Lung (tissue), 12 donors: ENCODE data around the gene KRT6A. TPM values are rescaled to one million over a fixed set of nuclear protein-coding genes. Genes with fewer than 3 reads are reported as not detected.
"Not testable (repeated sequence)": the region's sequence is repeated elsewhere in the genome, so short reads cannot be mapped to it uniquely, and the experiment has no call there.

Experiments used
- ATAC-seq: fragments of 200-7000 bp; cut with Tn5 transposase; one replicate; pipeline ENCODE4 v1.9.1; 2020; ENCODE audit warnings: moderate number of reproducible peaks; ENCODE audit not compliant: insufficient read depth, low FRiP score
- DNase-seq, 3 donors: peaks; one replicate each; pipeline ENCODE4 v3.0.0-alpha.2; 2013 to 2017
- H3K27ac ChIP-seq, 2 donors: one replicate each; pipeline ENCODE4 v1.5.1; 2013; ENCODE audit warnings: mild to moderate bottlenecking in 2 of 2, moderate library complexity in 2 of 2, control low read depth in 1 of 2, inconsistent platforms in 1 of 2, low read depth in 1 of 2, low read length in 1 of 2
- H3K27me3 ChIP-seq, 3 donors: one replicate each; pipeline ENCODE4 v1.5.1; 2013; ENCODE audit warnings: low read length in 2 of 3; ENCODE audit not compliant: control insufficient read depth in 3 of 3, insufficient read depth in 3 of 3
- H3K36me3 ChIP-seq, 4 donors: one replicate each; pipeline ENCODE4 v1.5.1; 2013; ENCODE audit warnings: low read length in 4 of 4, mild to moderate bottlenecking in 1 of 4, moderate library complexity in 1 of 4; ENCODE audit not compliant: control insufficient read depth in 4 of 4, insufficient read depth in 4 of 4
- H3K4me1 ChIP-seq, 5 donors: one replicate each; pipeline ENCODE4 v1.5.1; 2013; ENCODE audit warnings: low read length in 5 of 5, mild to moderate bottlenecking in 2 of 5, moderate library complexity in 1 of 5; ENCODE audit not compliant: control insufficient read depth in 5 of 5, insufficient read depth in 5 of 5
- H3K4me3 ChIP-seq: one replicate; pipeline ENCODE4 v1.5.1; 2013; ENCODE audit warnings: mild to moderate bottlenecking, control low read depth, moderate library complexity
- H3K9ac ChIP-seq, 2 donors: one replicate each; pipeline ENCODE4 v1.5.1; 2013; ENCODE audit warnings: low read length in 2 of 2, control low read depth in 1 of 2; ENCODE audit not compliant: insufficient read depth in 1 of 2
- H3K9me3 ChIP-seq, 4 donors: one replicate each; pipeline ENCODE4 v1.5.1; 2013; ENCODE audit warnings: low read length in 3 of 4, mild to moderate bottlenecking in 1 of 4, moderate library complexity in 1 of 4; ENCODE audit not compliant: control insufficient read depth in 4 of 4, insufficient read depth in 3 of 4
- CTCF ChIP-seq: IDR thresholded peaks from 2 replicates; pipeline ENCODE4 v1.5.1; 2012; ENCODE audit warnings: mild to moderate bottlenecking; ENCODE audit errors: control extremely low read depth, extremely low read depth
- WGBS, 2 donors: extraction: QIAGEN DNeasy Blood & Tissue Kit; methylation state at CpG; one replicate each; pipeline ENCODE4 v1.1.7; 2013; 5-methylcytosine and 5-hydroxymethylcytosine counted together
- polyA plus RNA-seq, 2 donors: library from polyadenylated mRNA; stranded (reverse); fragments of 200-250 nt; gene quantifications; one replicate each; pipeline ENCODE4 v1.2.1, GENCODE V29; 2013
- total RNA-seq, 2 donors: library from RNA; depleted of rRNA in 1 of 2; stranded (reverse); fragments of >200 nt in 1 of 2; gene quantifications; one replicate each; pipeline ENCODE4 v1.2.1, GENCODE V29; 2014 to 2021
- donor health status: control.
- donor health status: control.
- donor health status: Bipolar disorder and iron deficiency.
- donor health status: healthy.
- donor health status: DM: yes; HTN: yes; CAD: no.

Gene KRT6A
- total and polyA plus RNA-seq, 4 donors = 0.65 to 46.8 (median 7.3) TPM

GRCh38 chr12:52454411-52455201 is 38.5 kb downstream of the KRT6A start:
- H3K4me3 ChIP-seq = no peak overlapping the region
- ATAC-seq (no peak), DNase-seq (no peak)
- H3K27ac ChIP-seq = no peak overlapping the region
- no peaks in the 10 kb centered on the region for H3K9me3 ChIP-seq
- no peaks in the 10 kb centered on the region for H3K36me3 ChIP-seq
- H3K9ac ChIP-seq = no peak overlapping the region
- no peak for TF ChIP-seq CTCF
- H3K4me1 ChIP-seq = no peaks in the 10 kb centered on the region
- no peaks in the 10 kb centered on the region for H3K27me3 ChIP-seq
- WGBS, 2 donors = 65 to 74% methylated on average over 3 of the region's 3 CpGs

DNA sequence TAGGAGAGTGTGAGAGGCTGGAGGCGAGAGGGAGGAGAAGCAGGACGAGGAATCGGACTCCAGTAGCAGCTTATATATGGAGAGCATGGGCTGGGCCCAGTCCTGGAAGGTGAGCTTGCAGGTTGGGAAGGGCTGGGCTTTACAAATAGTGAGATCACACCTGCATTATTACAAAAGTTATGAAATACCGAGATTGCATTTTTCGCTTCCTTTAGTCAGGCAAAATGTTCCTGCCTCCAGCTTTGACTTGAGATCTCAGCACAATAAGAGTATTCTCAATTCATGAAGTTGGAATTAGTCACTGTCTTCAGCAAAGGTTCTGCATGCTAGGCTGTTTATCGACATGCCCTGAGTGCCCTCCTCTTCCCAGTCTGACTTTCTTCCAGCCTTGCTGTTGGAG is 41.0 kb downstream of the KRT6A start, which contains the start of gene KRT6B:
Gene KRT6B (minus strand): TSS at position 46 of the 400 bp plus-strand sequence. CDS start 68 bp downstream, outside the sequence.
- H3K9ac ChIP-seq = no peak within 1 kb of the TSS
- H3K4me3 ChIP-seq = no peak within 1 kb of the TSS
- no peaks in the 10 kb centered on the region for H3K36me3 ChIP-seq
- WGBS, 2 donors = 85 to 95% methylated on average over 6 of the region's 6 CpGs
- no peaks in the 10 kb centered on the region for H3K4me1 ChIP-seq
- no peaks in the 10 kb centered on the region for H3K9me3 ChIP-seq
- H3K27ac ChIP-seq = no peak within 1 kb of the TSS
- H3K27me3 ChIP-seq = no peaks in the 10 kb centered on the region
- DNase-seq (no peak), ATAC-seq (no peak)
- TF ChIP-seq CTCF = no peak

- Histone ChIP-seq H3K9ac (no peak overlapping the region), H3K36me3 (no peaks in the 10 kb centered on the region), H3K27me3 (no peaks in the 10 kb centered on the region), H3K9me3 (no peaks in the 10 kb centered on the region), H3K4me3 (no peak overlapping the region), H3K4me1 (no peaks in the 10 kb centered on the region), H3K27ac (no peak overlapping the region)
- no peak for TF ChIP-seq CTCF
- WGBS, 2 donors = 42 to 53% methylated on average over 3 of the region's 3 CpGs
- DNase-seq (no peak), ATAC-seq (no peak)
Observed at GRCh38 chr12:52448228-52448627, 44.8 kb downstream of the KRT6A start.

DNA sequence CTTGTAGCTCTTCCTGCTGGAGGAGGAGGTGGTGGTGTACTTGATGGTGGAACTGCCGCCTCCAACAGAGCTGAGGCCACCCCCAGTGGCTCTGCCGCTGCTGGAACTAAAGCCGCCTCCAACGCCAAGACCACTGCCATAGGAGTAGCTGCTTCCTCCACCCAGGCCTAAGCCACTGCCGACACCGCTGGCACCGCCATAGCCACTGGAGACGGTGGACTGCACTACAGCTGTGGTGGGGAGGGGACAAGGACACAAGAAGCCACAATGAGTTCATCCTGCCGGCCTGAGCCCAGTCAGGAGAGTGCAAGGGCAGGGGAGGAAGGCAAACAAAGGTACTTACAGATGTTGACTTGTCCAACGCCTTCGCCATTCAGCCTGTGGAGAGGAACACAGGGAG is 45.9 kb downstream of the KRT6A start:
- H3K27ac ChIP-seq, DNase-seq, H3K9ac ChIP-seq, H3K27me3 ChIP-seq, ATAC-seq, H3K36me3 ChIP-seq, H3K9me3 ChIP-seq, H3K4me1 ChIP-seq, H3K4me3 ChIP-seq: not testable (repeated sequence)
- 88 to 92% methylated on average over 10 to 11 of the region's 11 CpGs for WGBS, 2 donors
